ENCODE measurements around the gene MICALL1. TPM values are rescaled to one million over a fixed set of nuclear protein-coding genes. Genes with fewer than 3 reads are reported as not detected.

The MICALL1 gene
- total and polyA plus RNA-seq, 5 experiments from 2014 or later: 1.3 to 28.5 (median 4.7) TPM

GRCh38 chr22:37910890-37911672, 5.0 kb downstream of the MICALL1 start:
- H3K4me1 Mint-ChIP-seq: peaks cover 26 to 51% (median 32%) of the 10 kb centered on the region in 4 donors
- ATAC-seq (no peak), DNase-seq (no peak)
- POLR2A ChIA-PET: no interaction called here
- H3K36me3 Mint-ChIP-seq: peaks cover 0 to 23% (median 0%) of the 10 kb centered on the region in 3 donors
- H3K27me3 Mint-ChIP-seq: no peaks in the 10 kb centered on the region
- H3K4me3 Mint-ChIP-seq: peak overlapping the region in 1 of 10 donors; percentile 38
- H3K27ac Mint-ChIP-seq: peak overlapping the region in 7 of 10 donors; percentile 4 to 83 (median 66)
- no peaks in the 10 kb centered on the region for H3K9me3 Mint-ChIP-seq

GRCh38 chr22:37911697-37912096, 5.6 kb downstream of the MICALL1 start:
- peak overlapping the region in 6 of 10 donors; percentile 31 to 88 (median 74) for H3K27ac Mint-ChIP-seq
- DNase-seq (no peak), ATAC-seq (no peak)
- peaks cover 26 to 51% (median 32%) of the 10 kb centered on the region in 4 donors for H3K4me1 Mint-ChIP-seq
- H3K4me3 Mint-ChIP-seq: peak overlapping the region in 3 of 10 donors; percentile 7 to 38 (median 30)
- POLR2A ChIA-PET: interaction anchor here (1.1 kb wide), 1 partner anchor 16 kb away, joined by 3 read pairs; no protein-coding TSS in a partner anchor
- H3K27me3 Mint-ChIP-seq: no peaks in the 10 kb centered on the region
- H3K9me3 Mint-ChIP-seq: no peaks in the 10 kb centered on the region
- peaks cover 0 to 27% (median 0%) of the 10 kb centered on the region in 3 donors for H3K36me3 Mint-ChIP-seq

- Mint-ChIP-seq H3K27ac (peak overlapping the region in 7 of 10 donors; percentile 58 to 88 (median 83)), H3K27me3 (no peaks in the 10 kb centered on the region), H3K9me3 (no peaks in the 10 kb centered on the region), H3K4me3 (peak overlapping the region in 1 of 10 donors; percentile 64), H3K36me3 (peaks cover 0 to 27% (median 0%) of the 10 kb centered on the region in 3 donors), H3K4me1 (peaks cover 21 to 47% (median 29%) of the 10 kb centered on the region in 4 donors)
- DNase-seq: peak in 2 of 10 donors; percentile 29 to 31
- POLR2A ChIA-PET: interaction anchor here (1.1 kb wide), 1 partner anchor 16 kb away, joined by 3 read pairs; no protein-coding TSS in a partner anchor
- ATAC-seq: peak in 1 of 2 donors; percentile 81
Measured at GRCh38 chr22:37912171-37912570, 6.1 kb downstream of the MICALL1 start.

- ATAC-seq (no peak), DNase-seq (no peak)
- peaks cover 0 to 31% (median 0%) of the 10 kb centered on the region in 3 donors for H3K36me3 Mint-ChIP-seq
- H3K27ac Mint-ChIP-seq: peak overlapping the region in 4 of 10 donors; percentile 22 to 88 (median 56)
- POLR2A ChIA-PET: interaction anchor here (0.6 to 0.8 kb wide), 2 partner anchors 10 to 16 kb away, joined by 3 to 4 read pairs; no protein-coding TSS in a partner anchor
- H3K9me3 Mint-ChIP-seq: no peaks in the 10 kb centered on the region
- H3K4me3 Mint-ChIP-seq: no peak overlapping the region
- H3K27me3 Mint-ChIP-seq: no peaks in the 10 kb centered on the region
- H3K4me1 Mint-ChIP-seq: peaks cover 12 to 38% (median 21%) of the 10 kb centered on the region in 4 donors
Measured at GRCh38 chr22:37913233-37913721, 7.2 kb downstream of the MICALL1 start.

GRCh38 chr22:37916311-37916710, 10.2 kb downstream of the MICALL1 start:
- peaks cover 0 to 43% (median 0%) of the 10 kb centered on the region in 3 donors for H3K36me3 Mint-ChIP-seq
- POLR2A ChIA-PET: interaction anchor here (2.1 kb wide), 1 partner anchor 10 kb away, joined by 8 read pairs; the partner anchor contains the start of gene MICALL1
- H3K9me3 Mint-ChIP-seq: no peaks in the 10 kb centered on the region

GRCh38 chr22:37917874-37918548, 11.9 kb downstream of the MICALL1 start:
- peaks cover 0 to 41% (median 0%) of the 10 kb centered on the region in 3 donors for H3K36me3 Mint-ChIP-seq
- no peaks in the 10 kb centered on the region for H3K27me3 Mint-ChIP-seq
- no peak for ATAC-seq
- H3K27ac Mint-ChIP-seq: peak overlapping the region in 1 of 10 donors; percentile 37
- peaks cover 4 to 7% (median 5%) of the 10 kb centered on the region in 4 donors for H3K4me1 Mint-ChIP-seq
- no peaks in the 10 kb centered on the region for H3K9me3 Mint-ChIP-seq
- H3K4me3 Mint-ChIP-seq: no peak overlapping the region
- POLR2A ChIA-PET: no interaction called here
- no peak for DNase-seq

More at GRCh38 chr22:37916311-37916710, 10.2 kb downstream of the MICALL1 start:
- peak overlapping the region in 2 of 10 donors; percentile 24 to 35 for H3K27ac Mint-ChIP-seq
- H3K4me3 Mint-ChIP-seq: no peak overlapping the region
- peaks cover 9 to 17% (median 11%) of the 10 kb centered on the region in 4 donors for H3K4me1 Mint-ChIP-seq
- no peaks in the 10 kb centered on the region for H3K27me3 Mint-ChIP-seq
- ATAC-seq: no peak
- no peak for DNase-seq

- H3K4me1 Mint-ChIP-seq: peaks cover 4 to 8% (median 6%) of the 10 kb centered on the region in 4 donors
- no peaks in the 10 kb centered on the region for H3K27me3 Mint-ChIP-seq
- H3K9me3 Mint-ChIP-seq: no peaks in the 10 kb centered on the region
- H3K36me3 Mint-ChIP-seq: peaks cover 0 to 40% (median 0%) of the 10 kb centered on the region in 3 donors
- DNase-seq (no peak), ATAC-seq (no peak)
- H3K27ac Mint-ChIP-seq: no peak overlapping the region
- H3K4me3 Mint-ChIP-seq: no peak overlapping the region
- POLR2A ChIA-PET: no interaction called here
Measured at GRCh38 chr22:37918580-37919270, 12.6 kb downstream of the MICALL1 start.

GRCh38 chr22:37920126-37920525, 14.0 kb downstream of the MICALL1 start:
- H3K4me3 Mint-ChIP-seq: peak overlapping the region in 8 of 10 donors; percentile 17 to 54 (median 38)
- no peak for ATAC-seq

GRCh38 chr22:37922191-37922590, 16.1 kb downstream of the MICALL1 start:
- H3K27me3 Mint-ChIP-seq: no peaks in the 10 kb centered on the region

More at GRCh38 chr22:37920126-37920525, 14.0 kb downstream of the MICALL1 start:
- Mint-ChIP-seq H3K27ac (peak overlapping the region in 9 of 10 donors; percentile 28 to 84 (median 72)), H3K9me3 (no peaks in the 10 kb centered on the region), H3K4me1 (peaks cover 4 to 8% (median 6%) of the 10 kb centered on the region in 4 donors), H3K27me3 (no peaks in the 10 kb centered on the region), H3K36me3 (peaks cover 0 to 38% (median 0%) of the 10 kb centered on the region in 3 donors)
- POLR2A ChIA-PET: no interaction called here
- no peak for DNase-seq

GRCh38 chr22:37923927-37924326, 17.8 kb downstream of the MICALL1 start:
- Mint-ChIP-seq H3K27me3 (no peaks in the 10 kb centered on the region), H3K36me3 (peaks cover 0 to 44% (median 4%) of the 10 kb centered on the region in 3 donors), H3K27ac (peak overlapping the region in 2 of 10 donors; percentile 48 to 66), H3K9me3 (no peaks in the 10 kb centered on the region), H3K4me1 (peaks cover 4 to 7% (median 5%) of the 10 kb centered on the region in 4 donors), H3K4me3 (no peak overlapping the region)
- POLR2A ChIA-PET: interaction anchor here (0.6 kb wide), 1 partner anchor 14 kb away, joined by 3 read pairs; no protein-coding TSS in a partner anchor
- no peak for ATAC-seq
- no peak for DNase-seq

More at GRCh38 chr22:37922191-37922590, 16.1 kb downstream of the MICALL1 start:
- Mint-ChIP-seq H3K27ac (no peak overlapping the region), H3K4me1 (peaks cover 4 to 8% (median 6%) of the 10 kb centered on the region in 4 donors), H3K4me3 (no peak overlapping the region), H3K9me3 (no peaks in the 10 kb centered on the region), H3K36me3 (peaks cover 0 to 34% (median 0%) of the 10 kb centered on the region in 3 donors)
- ATAC-seq (peak; percentile 42 to 44), DNase-seq (no peak)
- POLR2A ChIA-PET: interaction anchor here (0.7 kb wide), 1 partner anchor 20 kb away, joined by 3 read pairs; no protein-coding TSS in a partner anchor

GRCh38 chr22:37924386-37925065, 18.4 kb downstream of the MICALL1 start:
- POLR2A ChIA-PET: interaction anchor here (0.6 kb wide), 1 partner anchor 15 kb away, joined by 3 read pairs; no protein-coding TSS in a partner anchor
- no peak for DNase-seq

More at GRCh38 chr22:37924386-37925065, 18.4 kb downstream of the MICALL1 start:
- no peaks in the 10 kb centered on the region for H3K9me3 Mint-ChIP-seq
- peak overlapping the region in 2 of 10 donors; percentile 48 to 66 for H3K27ac Mint-ChIP-seq
- no peaks in the 10 kb centered on the region for H3K27me3 Mint-ChIP-seq
- H3K4me3 Mint-ChIP-seq: no peak overlapping the region
- H3K4me1 Mint-ChIP-seq: peaks cover 4 to 7% (median 5%) of the 10 kb centered on the region in 4 donors
- H3K36me3 Mint-ChIP-seq: peaks cover 0 to 45% (median 4%) of the 10 kb centered on the region in 3 donors
- no peak for ATAC-seq
